Activated naive CD4-positive, alpha-beta T cell treated with anti-CD3 and anti-CD28 coated beads, Interleukin-2, amount 10 ng/mL, durations not matched to agents 7 days and 5 days (primary cell): ENCODE measurements around the gene USP53.
"Not testable (repeated sequence)": the region's sequence is repeated elsewhere in the genome, so short reads cannot be mapped to it uniquely, and the experiment has no call there.

Experiments used
- CTCF ChIA-PET: fragments of 350-600 bp; sonication (Branson Sonifier 250); formaldehyde crosslinking; loops from one replicate; lab custom pipeline; 2021; ENCODE audit warnings: antibody characterized with exemption; lab: Charles Lee
- DNase-seq: peaks from one replicate; pipeline ENCODE4 v3.0.0-alpha.2; 2020
- H3K27ac Mint-ChIP-seq: one replicate; pipeline ENCODE4 v1.8.0; 2021; ENCODE audit warnings: mild to moderate bottlenecking, moderate library complexity, mixed read lengths
- H3K27me3 Mint-ChIP-seq: one replicate; pipeline ENCODE4 v1.8.0; 2021; ENCODE audit warnings: mild to moderate bottlenecking, mixed read lengths
- H3K36me3 Mint-ChIP-seq: one replicate; pipeline ENCODE4 v1.8.0; 2021; ENCODE audit warnings: mixed read lengths
- H3K4me1 Mint-ChIP-seq: one replicate; pipeline ENCODE4 v1.8.0; 2021; ENCODE audit warnings: mixed read lengths
- H3K4me3 Mint-ChIP-seq: one replicate; pipeline ENCODE4 v1.8.0; 2021; ENCODE audit warnings: mild to moderate bottlenecking, moderate library complexity, mixed read lengths
- H3K9me3 Mint-ChIP-seq: one replicate; pipeline ENCODE4 v1.8.0; 2021; ENCODE audit warnings: mixed read lengths

Gene USP53

DNA sequence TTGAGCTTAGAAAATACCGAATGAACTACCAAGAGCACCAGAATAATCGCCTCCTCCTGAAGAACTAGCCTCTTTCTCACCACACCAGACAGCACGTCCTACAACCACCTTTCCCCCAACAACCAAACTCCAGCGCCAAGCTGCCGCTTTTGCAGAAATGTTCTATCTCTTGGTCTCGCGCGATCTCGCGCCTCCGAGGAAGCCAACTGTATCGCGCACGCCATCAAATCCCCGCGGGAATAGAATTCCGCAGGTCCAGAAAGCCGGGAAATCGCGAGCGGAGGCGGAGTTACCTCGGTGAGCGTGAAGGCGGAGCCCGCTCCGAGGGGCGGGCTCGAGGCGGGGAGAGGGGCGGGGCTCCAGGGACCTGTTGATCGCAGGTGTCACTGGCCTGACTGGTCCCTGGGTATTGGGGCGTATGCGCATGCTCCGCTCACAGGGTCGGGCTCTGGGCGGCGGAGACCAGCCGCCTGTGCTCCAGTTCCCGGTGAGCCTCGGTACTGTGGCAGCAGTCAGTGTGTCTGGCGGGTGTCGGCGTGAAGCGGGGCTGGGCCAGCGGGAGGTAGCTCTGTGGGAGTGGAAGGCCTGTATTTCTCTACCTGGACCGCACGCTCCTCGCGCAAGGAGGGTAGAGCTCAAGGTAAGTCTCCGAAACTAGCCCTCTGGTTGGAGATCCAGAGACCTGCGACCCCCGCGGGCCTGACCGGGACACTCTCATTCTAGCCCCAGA is at the start of gene USP53:
USP53 (plus strand) TSS at position 480 of the 730 bp plus-strand sequence. CDS start 27,047 bp downstream, outside the sequence.
- H3K36me3 Mint-ChIP-seq, result peaks cover 1% of the 10 kb centered on the region
- CTCF ChIA-PET, result interaction anchor here (1.0 to 2.5 kb wide), 7 partner anchors 13 to 228 kb away, joined by 3 to 8 read pairs (median 4); no protein-coding TSS in a partner anchor
- peak; percentile 99 for DNase-seq
- H3K27me3 Mint-ChIP-seq, result peaks cover 6% of the 10 kb centered on the region
- H3K4me3 Mint-ChIP-seq, result peak within 1 kb of the TSS; percentile 91
- H3K27ac Mint-ChIP-seq, result peak within 1 kb of the TSS; percentile 96
- no peaks in the 10 kb centered on the region for H3K9me3 Mint-ChIP-seq
- H3K4me1 Mint-ChIP-seq, result peaks cover 40% of the 10 kb centered on the region

DNA sequence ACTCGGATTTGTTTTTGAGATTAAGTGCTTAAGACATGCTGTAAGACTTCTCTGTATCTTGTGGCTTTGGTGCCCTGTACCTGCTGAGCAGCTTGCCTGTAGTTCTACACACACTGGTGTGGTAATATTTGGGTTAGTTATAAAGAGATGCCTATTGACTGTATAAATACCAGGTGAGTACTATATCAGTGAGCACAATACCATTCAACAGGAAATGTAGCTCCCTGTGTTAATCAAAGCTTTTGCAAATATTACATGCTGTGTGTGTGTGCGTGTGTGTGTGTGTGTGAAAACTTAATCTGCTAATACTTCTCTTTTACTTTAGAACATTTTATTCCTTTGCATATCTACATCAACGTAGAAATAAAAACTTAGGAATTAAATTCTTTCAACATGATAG is 46.7 kb upstream of the USP53 start:
- DNase-seq, result no peak
- Mint-ChIP-seq H3K27ac (no peak overlapping the region), H3K36me3 (no peaks in the 10 kb centered on the region), H3K4me3 (no peak overlapping the region), H3K27me3 (peaks cover 5% of the 10 kb centered on the region), H3K9me3 (no peaks in the 10 kb centered on the region), H3K4me1 (no peaks in the 10 kb centered on the region)
- CTCF ChIA-PET, result interaction anchor here (0.6 to 1.6 kb wide), 2 partner anchors 10 to 242 kb away, joined by 3 to 5 read pairs; no protein-coding TSS in a partner anchor

- CTCF ChIA-PET, result no interaction called here
- Mint-ChIP-seq H3K27ac (no peak overlapping the region), H3K4me3 (no peak overlapping the region)
Observed at GRCh38 chr4:119170195-119170594, 42.3 kb upstream of the USP53 start.

GRCh38 chr4:119172223-119172622 is 40.3 kb upstream of the USP53 start:
- no peak overlapping the region for H3K4me3 Mint-ChIP-seq
- no peak for DNase-seq
- CTCF ChIA-PET, result no interaction called here

More at GRCh38 chr4:119170195-119170594, 42.3 kb upstream of the USP53 start:
- DNase-seq, result no peak
- Mint-ChIP-seq H3K36me3 (no peaks in the 10 kb centered on the region), H3K4me1 (no peaks in the 10 kb centered on the region), H3K27me3 (peaks cover 4% of the 10 kb centered on the region), H3K9me3 (no peaks in the 10 kb centered on the region)

DNA sequence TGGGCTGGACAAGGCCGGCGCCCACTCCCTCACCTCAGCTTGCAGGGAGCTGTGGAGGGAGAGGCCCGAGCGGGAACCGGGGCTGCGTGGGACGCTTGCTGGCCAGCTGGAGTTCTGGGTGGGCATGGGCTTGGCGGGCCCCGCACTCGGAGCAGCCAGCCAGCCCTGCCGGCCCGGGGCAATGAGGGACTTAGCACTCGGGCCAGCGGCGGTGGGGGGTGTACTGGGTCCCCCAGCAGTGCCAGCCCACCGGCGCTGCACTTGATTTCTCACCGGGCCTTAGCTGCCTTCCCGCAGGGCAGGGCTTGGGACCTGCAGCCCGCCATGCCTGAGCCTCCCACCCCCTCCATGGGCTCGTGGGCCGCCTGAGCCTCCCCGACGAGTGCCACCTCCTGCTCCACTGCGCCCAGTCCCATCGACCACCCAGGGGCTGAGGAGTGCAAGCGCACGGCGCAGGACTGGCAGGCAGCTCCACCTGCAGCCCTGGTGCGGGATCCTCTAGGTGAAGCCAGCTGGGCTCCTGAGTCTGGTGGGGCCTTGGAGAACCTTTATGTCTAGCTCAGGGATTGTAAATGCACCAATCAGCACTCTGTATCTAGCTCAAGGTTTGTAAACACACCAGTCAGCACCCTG is 38.7 kb upstream of the USP53 start:
- H3K27ac Mint-ChIP-seq, H3K36me3 Mint-ChIP-seq, H3K27me3 Mint-ChIP-seq, DNase-seq, H3K4me3 Mint-ChIP-seq, CTCF ChIA-PET, H3K4me1 Mint-ChIP-seq, H3K9me3 Mint-ChIP-seq: not testable (repeated sequence)

More at GRCh38 chr4:119172223-119172622, 40.3 kb upstream of the USP53 start:
- H3K27ac Mint-ChIP-seq, result no peak overlapping the region
- no peaks in the 10 kb centered on the region for H3K4me1 Mint-ChIP-seq
- H3K36me3 Mint-ChIP-seq, result no peaks in the 10 kb centered on the region
- H3K9me3 Mint-ChIP-seq, result no peaks in the 10 kb centered on the region
- peaks cover 4% of the 10 kb centered on the region for H3K27me3 Mint-ChIP-seq

DNA sequence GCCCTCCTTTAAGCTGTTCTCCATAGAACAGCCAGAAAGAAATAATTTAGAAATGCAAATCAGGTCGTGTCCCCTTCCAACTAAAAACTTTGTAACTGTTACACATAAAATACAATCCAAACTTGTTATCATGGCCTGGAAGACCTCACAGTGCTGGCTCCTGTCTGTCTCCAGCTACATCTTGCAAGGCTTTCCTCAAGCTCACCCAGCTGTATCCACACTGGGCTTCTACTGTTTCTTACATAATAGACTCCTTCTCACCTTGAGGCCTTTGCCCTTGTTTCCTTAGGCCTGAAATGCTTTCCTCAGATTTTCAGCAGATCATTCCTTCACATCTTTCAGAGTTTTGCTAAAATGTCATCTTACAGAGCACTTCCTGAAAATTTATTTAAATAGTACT is 33.5 kb upstream of the USP53 start:
- no peak overlapping the region for H3K4me3 Mint-ChIP-seq
- H3K27ac Mint-ChIP-seq, result no peak overlapping the region
- H3K27me3 Mint-ChIP-seq, result no peaks in the 10 kb centered on the region
- DNase-seq, result no peak
- CTCF ChIA-PET, result no interaction called here
- H3K4me1 Mint-ChIP-seq, result no peaks in the 10 kb centered on the region
- H3K36me3 Mint-ChIP-seq, result no peaks in the 10 kb centered on the region
- no peaks in the 10 kb centered on the region for H3K9me3 Mint-ChIP-seq

GRCh38 chr4:119184128-119184527 is 28.4 kb upstream of the USP53 start:
- Mint-ChIP-seq H3K9me3 (no peaks in the 10 kb centered on the region), H3K27me3 (peaks cover 4% of the 10 kb centered on the region), H3K4me3 (no peak overlapping the region), H3K36me3 (no peaks in the 10 kb centered on the region), H3K4me1 (no peaks in the 10 kb centered on the region), H3K27ac (no peak overlapping the region)
- no peak for DNase-seq
- CTCF ChIA-PET, result no interaction called here

DNA sequence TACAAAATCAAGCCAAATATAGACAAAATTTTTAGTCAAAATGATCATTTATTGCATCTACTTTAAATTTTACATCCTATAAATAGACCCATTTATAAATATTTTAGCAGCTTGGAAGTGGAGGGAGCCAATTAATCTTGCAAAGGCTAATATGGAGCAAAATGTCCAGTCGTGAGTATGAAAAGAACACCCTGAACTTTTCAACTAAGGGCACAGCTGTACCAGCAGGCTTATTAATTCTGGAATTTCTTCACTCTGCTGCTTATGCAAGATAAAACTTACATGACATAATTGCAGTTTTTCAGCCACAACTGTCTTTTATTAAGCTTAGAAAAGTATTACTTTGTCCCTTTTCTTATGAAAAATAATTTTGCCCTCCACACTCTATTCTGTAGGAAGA is 22.9 kb upstream of the USP53 start:
- H3K27ac Mint-ChIP-seq, result no peak overlapping the region
- peaks cover 4% of the 10 kb centered on the region for H3K27me3 Mint-ChIP-seq
- CTCF ChIA-PET, result no interaction called here
- H3K4me3 Mint-ChIP-seq, result no peak overlapping the region
- no peak for DNase-seq
- H3K4me1 Mint-ChIP-seq, result no peaks in the 10 kb centered on the region
- no peaks in the 10 kb centered on the region for H3K36me3 Mint-ChIP-seq
- no peaks in the 10 kb centered on the region for H3K9me3 Mint-ChIP-seq

- Mint-ChIP-seq H3K4me3 (no peak overlapping the region), H3K27me3 (peaks cover 3% of the 10 kb centered on the region), H3K36me3 (no peaks in the 10 kb centered on the region), H3K9me3 (no peaks in the 10 kb centered on the region), H3K4me1 (no peaks in the 10 kb centered on the region), H3K27ac (no peak overlapping the region)
- CTCF ChIA-PET, result no interaction called here
- no peak for DNase-seq
Observed at GRCh38 chr4:119190354-119190753, 22.2 kb upstream of the USP53 start.

DNA sequence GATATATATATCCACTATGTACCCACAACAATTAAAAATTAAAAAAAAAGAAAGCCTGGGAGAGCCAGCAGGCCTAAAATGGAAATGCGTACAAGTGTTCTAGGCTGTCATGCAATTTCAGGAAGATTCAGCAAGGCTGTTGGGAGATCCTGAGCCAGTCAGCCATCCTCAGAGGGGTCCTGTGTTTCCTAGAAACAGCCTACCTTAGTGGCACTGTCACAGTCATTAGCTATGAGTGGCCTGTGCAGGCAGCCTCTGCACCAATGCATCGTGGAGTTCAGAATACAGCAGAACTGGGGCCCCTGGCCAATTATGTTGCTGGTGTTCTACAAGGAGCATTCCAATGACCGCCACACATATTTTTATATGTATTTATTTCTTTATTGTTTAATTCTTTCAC is 21.0 kb upstream of the USP53 start:
- no peaks in the 10 kb centered on the region for H3K9me3 Mint-ChIP-seq
- peaks cover 3% of the 10 kb centered on the region for H3K27me3 Mint-ChIP-seq
- DNase-seq, result no peak
- CTCF ChIA-PET, result no interaction called here
- no peaks in the 10 kb centered on the region for H3K36me3 Mint-ChIP-seq
- H3K4me3 Mint-ChIP-seq, result no peak overlapping the region
- no peak overlapping the region for H3K27ac Mint-ChIP-seq
- no peaks in the 10 kb centered on the region for H3K4me1 Mint-ChIP-seq

GRCh38 chr4:119197772-119198212 is 14.7 kb upstream of the USP53 start:
- Mint-ChIP-seq H3K4me1 (no peaks in the 10 kb centered on the region), H3K4me3 (no peak overlapping the region), H3K9me3 (no peaks in the 10 kb centered on the region), H3K36me3 (no peaks in the 10 kb centered on the region), H3K27ac (no peak overlapping the region), H3K27me3 (peaks cover 3% of the 10 kb centered on the region)
- no peak for DNase-seq
- CTCF ChIA-PET, result no interaction called here

DNA sequence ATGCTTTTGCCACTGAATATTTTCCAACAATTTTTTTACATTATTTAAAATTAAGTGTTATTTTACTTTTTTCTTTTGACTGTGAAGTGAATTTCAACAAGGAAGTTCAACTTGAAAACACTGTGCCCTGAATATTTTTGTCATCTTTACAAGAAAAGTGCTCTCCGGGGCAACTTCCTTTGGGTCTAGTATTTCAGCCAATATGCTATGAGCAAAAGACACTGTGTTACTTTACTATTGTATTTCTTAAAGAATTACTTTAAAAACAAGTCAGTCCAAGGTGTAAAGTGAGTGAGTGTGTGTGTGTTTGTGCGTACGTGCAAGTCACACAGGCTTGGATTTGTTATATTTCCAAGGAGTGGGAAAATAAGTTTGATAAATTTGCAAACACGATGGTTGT is 7.6 kb upstream of the USP53 start:
- H3K4me3 Mint-ChIP-seq, result no peak overlapping the region
- CTCF ChIA-PET, result no interaction called here

GRCh38 chr4:119205690-119206089 is 6.8 kb upstream of the USP53 start:
- no peak overlapping the region for H3K4me3 Mint-ChIP-seq
- no peak overlapping the region for H3K27ac Mint-ChIP-seq
- H3K9me3 Mint-ChIP-seq, result no peaks in the 10 kb centered on the region
- H3K36me3 Mint-ChIP-seq, result no peaks in the 10 kb centered on the region
- DNase-seq, result no peak
- no peaks in the 10 kb centered on the region for H3K27me3 Mint-ChIP-seq
- CTCF ChIA-PET, result no interaction called here
- H3K4me1 Mint-ChIP-seq, result peaks cover 10% of the 10 kb centered on the region

More for the DNA sequence above, 7.6 kb upstream of the USP53 start:
- H3K9me3 Mint-ChIP-seq, result no peaks in the 10 kb centered on the region
- peaks cover 9% of the 10 kb centered on the region for H3K4me1 Mint-ChIP-seq
- H3K36me3 Mint-ChIP-seq, result no peaks in the 10 kb centered on the region
- H3K27me3 Mint-ChIP-seq, result no peaks in the 10 kb centered on the region
- DNase-seq, result no peak
- no peak overlapping the region for H3K27ac Mint-ChIP-seq

- no peaks in the 10 kb centered on the region for H3K9me3 Mint-ChIP-seq
- no peak overlapping the region for H3K27ac Mint-ChIP-seq
- DNase-seq, result no peak
- H3K4me3 Mint-ChIP-seq, result no peak overlapping the region
- no peaks in the 10 kb centered on the region for H3K36me3 Mint-ChIP-seq
- CTCF ChIA-PET, result no interaction called here
- H3K27me3 Mint-ChIP-seq, result no peaks in the 10 kb centered on the region
- peaks cover 15% of the 10 kb centered on the region for H3K4me1 Mint-ChIP-seq
Observed at GRCh38 chr4:119206178-119206577, 6.3 kb upstream of the USP53 start.

GRCh38 chr4:119207051-119207450 is 5.5 kb upstream of the USP53 start:
- peaks cover 24% of the 10 kb centered on the region for H3K4me1 Mint-ChIP-seq
- no peaks in the 10 kb centered on the region for H3K36me3 Mint-ChIP-seq
- CTCF ChIA-PET, result no interaction called here
- H3K27me3 Mint-ChIP-seq, result no peaks in the 10 kb centered on the region
- DNase-seq, result no peak
- H3K9me3 Mint-ChIP-seq, result no peaks in the 10 kb centered on the region
- no peak overlapping the region for H3K4me3 Mint-ChIP-seq
- H3K27ac Mint-ChIP-seq, result no peak overlapping the region
